ENCODE results near the gene MACROH2A1. TPM values are rescaled to one million over a fixed set of nuclear protein-coding genes. Genes with fewer than 3 reads are reported as not detected.

Gene MACROH2A1
- total and polyA plus RNA-seq, 9 of the 15 experiments (the other 6 are each of a cell fraction or from before 2014, with no cell fraction given) = 44.9 to 289 (median 193) TPM

GRCh38 chr5:135442431-135443160 lies 43.6 kb upstream of the MACROH2A1 start:
- ATAC-seq (no peak), DNase-seq (ENCODE audit: extremely low read depth in 1 of 4, low spot score in 3 of 4) (no peak), FAIRE-seq (no peak)
- in situ Hi-C loops (cut with MboI) = no loop called here
- Histone ChIP-seq H2AFZ (ENCODE audit: low read depth, low read length) (no peak overlapping the region), H3K4me1 (replicated peaks in 1 of 2; ENCODE audit: control insufficient read depth in 2 of 2, insufficient read depth in 2 of 2, low read length in 2 of 2) (peaks cover 12 to 20% of the 10 kb centered on the region in 2 experiments; a peak in 4 of 5 replicates), H3K4me3 (no peak overlapping the region), H3K4me2 (ENCODE audit: insufficient read depth, low read length) (no peak overlapping the region), H3K79me2 (ENCODE audit: control insufficient read depth, insufficient read depth, low read length) (no peaks in the 10 kb centered on the region), H3K9ac (ENCODE audit: insufficient read depth in 1 of 2, low read depth in 2 of 2, low read length in 2 of 2) (no peak overlapping the region), H4K20me1 (replicated peaks; ENCODE audit: control insufficient read depth, insufficient read depth, low read length) (no peaks in the 10 kb centered on the region; the same call in 1 of the 2 replicates), H3K9me3 (replicated peaks; ENCODE audit: control insufficient read depth, insufficient read depth, low read depth, low read length) (no peaks in the 10 kb centered on the region), H3K9me1 (ENCODE audit: control insufficient read depth, insufficient read depth, low read length) (no peaks in the 10 kb centered on the region), H3K36me3 (ENCODE audit: control insufficient read depth, insufficient read depth, low read length) (no peaks in the 10 kb centered on the region), H3K27me3 (ENCODE audit: control insufficient read depth in 2 of 2, insufficient read depth in 2 of 2, low read length in 2 of 2) (no peaks in the 10 kb centered on the region), H3K27ac (ENCODE audit: extremely low read depth, low read depth, low read length) (no peak overlapping the region)
- 48% methylated on average over 7 of the region's 8 CpGs for WGBS (ENCODE audit: insufficient coverage, low coverage, missing lambda C conversion rate)
- ChIA-PET POLR2A (interaction anchor here (0.6 kb wide), 1 partner anchor 86 kb away, joined by 3 read pairs; no protein-coding TSS in a partner anchor), CTCF (ENCODE audit: low intra/inter-chr PET ratio) (no interaction called here)
- intact Hi-C loops (cut with micrococcal nuclease) = no loop called here
- no TSS peak for BruUV-seq (replicated peaks)
- no peak for TF ChIP-seq PHB2 (IDR thresholded peaks at IDR 0.05; ENCODE audit: low read depth)
- no peak for TF ChIP-seq CUX1 (CRISPR knock-in tag; IDR thresholded peaks at IDR 0.05)
- no peak for TF ChIP-seq SIX5 (IDR thresholded peaks at IDR 0.05; ENCODE audit: borderline replicate concordance in 1 of 2, insufficient read depth in 1 of 2, low read depth in 1 of 2, low read length in 2 of 2)
- no peak for TF ChIP-seq ATF1 (CRISPR knock-in tag; IDR thresholded peaks at IDR 0.05)
- TF ChIP-seq ATF1 (tag; IDR thresholded peaks at IDR 0.05) = no peak
- no peak for TF ChIP-seq BRD9 (IDR thresholded peaks at IDR 0.05; ENCODE audit: low read depth, partially characterized antibody)
- TF ChIP-seq ETV6 (IDR thresholded peaks at IDR 0.05; ENCODE audit: borderline replicate concordance in 1 of 2, low read depth in 2 of 2, low read length in 1 of 2) = no peak
- TF ChIP-seq ETV6 (CRISPR knock-in tag; IDR thresholded peaks at IDR 0.05; ENCODE audit: borderline replicate concordance) = no peak
- TF ChIP-seq HMG20B (CRISPR knock-in tag; IDR thresholded peaks at IDR 0.05) = no peak
- no peak for TF ChIP-seq LCOR (CRISPR knock-in tag; IDR thresholded peaks at IDR 0.05)
- no peak for TF ChIP-seq PCBP2 (IDR thresholded peaks at IDR 0.05; ENCODE audit: low read depth, low read length, poor library complexity, severe bottlenecking)
- TF ChIP-seq FOS (IDR thresholded peaks at IDR 0.05; ENCODE audit: extremely low read depth, insufficient read length) = no peak
- TF ChIP-seq ZBTB43 (CRISPR knock-in tag; IDR thresholded peaks at IDR 0.05) = no peak
- TF ChIP-seq ZFP30 (CRISPR knock-in tag; IDR thresholded peaks at IDR 0.05; ENCODE audit: borderline replicate concordance) = no peak
- no peak for TF ChIP-seq ZNF41 (CRISPR knock-in tag; conservative IDR thresholded peaks at IDR 0.05)
- TF ChIP-seq ZNF785 (CRISPR knock-in tag; IDR thresholded peaks at IDR 0.05) = no peak

Measured in K562 (cell line).